Measurements from ENCODE around the gene E2F1.

- TF ChIP-seq CTCF (IDR thresholded peaks at IDR 0.05; ENCODE audit: low read depth, low read length, poor library complexity, severe bottlenecking): no peak
- no peak for TF ChIP-seq EZH2phosphoT487 (IDR thresholded peaks at IDR 0.05; ENCODE audit: borderline replicate concordance, low read length)
Observed at GRCh38 chr20:33725607-33726264, 39.6 kb upstream of the E2F1 start.

Data from DOHH2 (cell line).